Stomach (tissue), 9 donors: ENCODE measurements around the gene TSHZ2. TPM values are rescaled to one million over a fixed set of nuclear protein-coding genes. Genes with fewer than 3 reads are reported as not detected.
A peak's percentile ranks its signal among the peaks of the same experiment; 100 is the strongest.

Experiments used
- DNase-seq, 2 donors: peaks; one replicate each; pipeline versions ENCODE4 v3.0.0 to v3.0.0-alpha.2; 2013 to 2019
- H3K27ac ChIP-seq, 5 donors: fragments of 200-600 bp in 4 of 5; sonication (generic) in 4 of 5; one replicate each; pipeline ENCODE4 v1.5.1; 2013 to 2019; ENCODE audit warnings: mild to moderate bottlenecking in 1 of 5, moderate library complexity in 1 of 5
- H3K27me3 ChIP-seq, 3 donors: fragments of 200-600 bp; sonication (generic); one replicate each; pipeline ENCODE4 v1.5.1; 2017 to 2019; ENCODE audit warnings: mixed run types in 1 of 3
- H3K36me3 ChIP-seq, 4 donors: fragments of 200-600 bp; sonication (generic); 1 replicate in 3 of 4; 2 replicates in 1 of 4; pipeline ENCODE4 v1.5.1; 2016 to 2019
- H3K4me1 ChIP-seq, 4 donors: fragments of 200-600 bp; sonication (generic); one replicate each; pipeline ENCODE4 v1.5.1; 2016 to 2019
- H3K4me3 ChIP-seq, 4 donors: fragments of 200-600 bp; sonication (generic) in 3 of 4; one replicate each; pipeline ENCODE4 v1.5.1; 2016 to 2019; ENCODE audit warnings: mild to moderate bottlenecking in 1 of 4
- H3K9me3 ChIP-seq, 4 donors: fragments of 200-600 bp; sonication (generic); one replicate each; pipeline ENCODE4 v1.5.1; 2016 to 2019
- EP300 ChIP-seq: sonication (generic); formaldehyde crosslinking; IDR thresholded peaks from one replicate; pipeline ENCODE4 v1.6.1; 2017; ENCODE audit warnings: antibody characterized with exemption
- POLR2A ChIP-seq, 4 donors: fragments of 450-650 bp; IDR thresholded peaks; one replicate each; pipeline ENCODE4 v1.6.1; 2016; ENCODE audit warnings: antibody characterized with exemption in 4 of 4, control low read depth in 2 of 4, mild to moderate bottlenecking in 1 of 4, moderate library complexity in 1 of 4
- POLR2AphosphoS5 ChIP-seq, 3 donors: sonication (generic); formaldehyde crosslinking; IDR thresholded peaks; one replicate each; pipeline ENCODE4 v1.6.1; 2016; ENCODE audit warnings: antibody characterized with exemption in 3 of 3
- WGBS, 5 donors: extraction: QIAGEN DNeasy Blood & Tissue Kit in 3 of 5; methylation state at CpG; one replicate each; pipeline versions ENCODE4 v1.1.5 to v1.1.7; 2013 to 2018; 5-methylcytosine and 5-hydroxymethylcytosine counted together
- intact Hi-C: fragments of 100-400 bp; cut with DNase I; formaldehyde crosslinking; loops from one replicate; pipeline ENCODE4 v1.15.1; 2023; ENCODE audit warnings: low total_unique reads
- polyA plus RNA-seq, 3 donors: library from polyadenylated mRNA; stranded (reverse); fragments of 200-250 nt; gene quantifications; one replicate each; pipeline ENCODE4 v1.2.3, GENCODE V29; 2013
- total RNA-seq, 5 donors: library from RNA; depleted of rRNA; stranded (reverse); fragments of >200 nt; gene quantifications; one replicate each; pipeline versions ENCODE4 v1.1.0 to v1.2.3, GENCODE V29; 2014 to 2016
- TF ChIP-seq, protein P1 (sequence below), 7 experiments: fragments of 450-650 bp in 4 of 7; fragments of 200-600 bp in 3 of 7; sonication (generic) in 3 of 7; IDR thresholded peaks; one replicate each; pipeline ENCODE4 v1.5.1; 2016 to 2019; ENCODE audit warnings: antibody characterized with exemption in 7 of 7, control low read depth in 2 of 7, mild to moderate bottlenecking in 1 of 7
- donor health status: healthy with polysubstance abuse.
- donor health status: Bipolar disorder and iron deficiency.
- donor health status: healthy.

The TSHZ2 gene
- total and polyA plus RNA-seq, 8 donors, result 2.9 to 20.5 (median 5.8) TPM

GRCh38 chr20:53048387-53048786 is 76.2 kb downstream of the TSHZ2 start:
- WGBS, 5 donors, result 76 to 80% (median 78%) methylated on average over 7 of the region's 7 CpGs
- no peaks in the 10 kb centered on the region for H3K36me3 ChIP-seq
- no peak overlapping the region for H3K27ac ChIP-seq
- no peaks in the 10 kb centered on the region for H3K4me1 ChIP-seq
- H3K4me3 ChIP-seq, result no peak overlapping the region
- intact Hi-C loops, result no loop called here
- peak in 1 of 2 donors; percentile 48 for DNase-seq
- no peaks in the 10 kb centered on the region for H3K27me3 ChIP-seq
- H3K9me3 ChIP-seq, result peaks cover 0 to 5% (median 2%) of the 10 kb centered on the region in 4 donors
- TF ChIP-seq EP300 (no peak), POLR2A (IDR thresholded peaks at IDR 0.05) (no peak), POLR2AphosphoS5 (IDR thresholded peaks at IDR 0.05) (no peak)
- TF ChIP-seq, protein P1, sequence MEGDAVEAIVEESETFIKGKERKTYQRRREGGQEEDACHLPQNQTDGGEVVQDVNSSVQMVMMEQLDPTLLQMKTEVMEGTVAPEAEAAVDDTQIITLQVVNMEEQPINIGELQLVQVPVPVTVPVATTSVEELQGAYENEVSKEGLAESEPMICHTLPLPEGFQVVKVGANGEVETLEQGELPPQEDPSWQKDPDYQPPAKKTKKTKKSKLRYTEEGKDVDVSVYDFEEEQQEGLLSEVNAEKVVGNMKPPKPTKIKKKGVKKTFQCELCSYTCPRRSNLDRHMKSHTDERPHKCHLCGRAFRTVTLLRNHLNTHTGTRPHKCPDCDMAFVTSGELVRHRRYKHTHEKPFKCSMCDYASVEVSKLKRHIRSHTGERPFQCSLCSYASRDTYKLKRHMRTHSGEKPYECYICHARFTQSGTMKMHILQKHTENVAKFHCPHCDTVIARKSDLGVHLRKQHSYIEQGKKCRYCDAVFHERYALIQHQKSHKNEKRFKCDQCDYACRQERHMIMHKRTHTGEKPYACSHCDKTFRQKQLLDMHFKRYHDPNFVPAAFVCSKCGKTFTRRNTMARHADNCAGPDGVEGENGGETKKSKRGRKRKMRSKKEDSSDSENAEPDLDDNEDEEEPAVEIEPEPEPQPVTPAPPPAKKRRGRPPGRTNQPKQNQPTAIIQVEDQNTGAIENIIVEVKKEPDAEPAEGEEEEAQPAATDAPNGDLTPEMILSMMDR (IDR thresholded peaks at IDR 0.05), result no peak

- H3K27me3 ChIP-seq, result no peaks in the 10 kb centered on the region
- no peaks in the 10 kb centered on the region for H3K4me1 ChIP-seq
- no peak overlapping the region for H3K27ac ChIP-seq
- 69 to 81% (median 76%) methylated on average over 6 of the region's 6 CpGs for WGBS, 5 donors
- H3K9me3 ChIP-seq, result peaks cover 0 to 5% (median 2%) of the 10 kb centered on the region in 4 donors
- TF ChIP-seq POLR2A (IDR thresholded peaks at IDR 0.05) (no peak), POLR2AphosphoS5 (IDR thresholded peaks at IDR 0.05) (no peak), EP300 (no peak)
- TF ChIP-seq, protein P1 (IDR thresholded peaks at IDR 0.05), result no peak
- intact Hi-C loops, result no loop called here
- H3K4me3 ChIP-seq, result no peak overlapping the region
- DNase-seq, result no peak
- H3K36me3 ChIP-seq, result no peaks in the 10 kb centered on the region
Observed at GRCh38 chr20:53050338-53050737, 78.2 kb downstream of the TSHZ2 start.

DNA sequence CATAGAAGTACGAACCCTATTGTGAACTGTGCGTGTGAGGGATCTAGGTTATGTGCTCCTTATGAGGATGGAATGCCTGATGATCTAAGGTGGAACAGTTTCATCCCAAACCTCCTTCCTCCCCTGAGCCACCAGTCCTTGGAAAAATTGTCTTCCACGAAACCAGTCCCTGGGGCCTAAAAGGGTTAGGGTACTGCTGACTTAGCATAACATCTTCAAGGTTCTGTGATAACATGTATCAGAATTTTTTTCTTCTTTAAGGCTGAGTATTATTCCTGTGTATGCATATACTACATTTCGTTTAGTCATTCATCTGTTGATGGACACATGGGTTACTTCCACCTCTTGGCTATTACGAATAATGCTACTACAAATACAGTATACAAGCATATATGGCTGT is 80.2 kb downstream of the TSHZ2 start:
- peaks cover 0 to under 1% (median under 1%) of the 10 kb centered on the region in 4 donors for H3K9me3 ChIP-seq
- H3K36me3 ChIP-seq, result no peaks in the 10 kb centered on the region
- no peak overlapping the region for H3K4me3 ChIP-seq
- H3K27me3 ChIP-seq, result no peaks in the 10 kb centered on the region
- H3K4me1 ChIP-seq, result no peaks in the 10 kb centered on the region
- TF ChIP-seq, protein P1 (IDR thresholded peaks at IDR 0.05), result no peak
- TF ChIP-seq EP300 (no peak), POLR2AphosphoS5 (IDR thresholded peaks at IDR 0.05) (no peak)
- WGBS, 5 donors, result 84 to 96% (median 95%) methylated on average over 5 of the region's 5 CpGs
- no peak overlapping the region for H3K27ac ChIP-seq
- intact Hi-C loops, result no loop called here
- DNase-seq, result no peak

GRCh38 chr20:53053595-53053994 is 81.4 kb downstream of the TSHZ2 start:
- Histone ChIP-seq H3K4me1 (no peaks in the 10 kb centered on the region), H3K27me3 (no peaks in the 10 kb centered on the region), H3K27ac (no peak overlapping the region), H3K4me3 (no peak overlapping the region), H3K9me3 (no peaks in the 10 kb centered on the region), H3K36me3 (no peaks in the 10 kb centered on the region)
- intact Hi-C loops, result no loop called here
- 88 to 96% (median 92%) methylated on average over 5 of the region's 5 CpGs for WGBS, 5 donors
- DNase-seq, result no peak
- TF ChIP-seq EP300, result no peak
- TF ChIP-seq POLR2AphosphoS5 (IDR thresholded peaks at IDR 0.05), result no peak
- no peak for TF ChIP-seq POLR2A (IDR thresholded peaks at IDR 0.05)
- TF ChIP-seq, protein P1 (IDR thresholded peaks at IDR 0.05), result no peak
